ENCODE data around the gene TRAFD1.

TRAFD1 gene

GRCh38 chr12:112191201-112191600 lies 65.8 kb downstream of the TRAFD1 start:
- WGBS, 2 donors (ENCODE audit: extremely low coverage in 2 of 2, insufficient read length in 2 of 2, insufficient replicate concordance in 1 of 2), result no CpG with 5 or more reads among the region's 2 CpGs
- H3K36me3 ChIP-seq (replicated peaks in 1 of 2; ENCODE audit: control insufficient read depth in 2 of 2, insufficient read depth in 2 of 2, low read length in 2 of 2), result peaks cover 25 to 76% of the 10 kb centered on the region in 2 donors
- H3K27me3 ChIP-seq (ENCODE audit: control insufficient read depth in 3 of 3, insufficient read depth in 3 of 3, low read depth in 1 of 3, low read length in 3 of 3), result no peaks in the 10 kb centered on the region
- no peak overlapping the region for H3K14ac ChIP-seq (ENCODE audit: low read length)
- H3K4ac ChIP-seq (ENCODE audit: low read length), result no peak overlapping the region
- H2BK15ac ChIP-seq (ENCODE audit: low read length), result no peak overlapping the region
- H2BK12ac ChIP-seq (ENCODE audit: low read length), result no peak overlapping the region
- H2AFZ ChIP-seq (ENCODE audit: low read length), result no peak overlapping the region
- no peaks in the 10 kb centered on the region for H3K79me1 ChIP-seq (ENCODE audit: low read depth, low read length)
- DNase-seq (ENCODE audit: low spot score), result no peak
- H3K4me1 ChIP-seq (ENCODE audit: control insufficient read depth in 2 of 2, insufficient read depth in 1 of 2, low read depth in 1 of 2, low read length in 2 of 2), result no peaks in the 10 kb centered on the region
- H4K91ac ChIP-seq (ENCODE audit: low read depth, low read length, poor library complexity), result no peak overlapping the region
- H3K27ac ChIP-seq (replicated peaks; ENCODE audit: low read length), result no peak overlapping the region
- no peak overlapping the region for H2BK120ac ChIP-seq (ENCODE audit: low read depth, low read length)
- H3K9ac ChIP-seq (ENCODE audit: low read depth, low read length, poor library complexity), result no peak overlapping the region
- no peak overlapping the region for H3K23ac ChIP-seq (ENCODE audit: low read depth, low read length, poor library complexity)
- no peak overlapping the region for H3K18ac ChIP-seq (ENCODE audit: low read length)
- no peak overlapping the region for H4K8ac ChIP-seq (ENCODE audit: low read depth, low read length)
- no peaks in the 10 kb centered on the region for H3K9me3 ChIP-seq (replicated peaks in 1 of 2; ENCODE audit: control insufficient read depth in 2 of 2, insufficient read depth in 1 of 2, low read depth in 1 of 2, low read length in 2 of 2)
- no peak overlapping the region for H2BK5ac ChIP-seq (ENCODE audit: low read length)
- no peak overlapping the region for H2AK5ac ChIP-seq (ENCODE audit: low read depth, low read length)
- H3K4me3 ChIP-seq (ENCODE audit: low read length in 2 of 2), result no peak overlapping the region
- no peak overlapping the region for H3K4me2 ChIP-seq (ENCODE audit: insufficient read depth, low read length, poor library complexity, severe bottlenecking)

- H3K4me3 ChIP-seq (ENCODE audit: low read length in 2 of 2), result no peak overlapping the region
- no peaks in the 10 kb centered on the region for H3K79me1 ChIP-seq (ENCODE audit: low read depth, low read length)
- no peak overlapping the region for H3K23ac ChIP-seq (ENCODE audit: low read depth, low read length, poor library complexity)
- H2BK120ac ChIP-seq (ENCODE audit: low read depth, low read length), result no peak overlapping the region
- H2AK5ac ChIP-seq (ENCODE audit: low read depth, low read length), result no peak overlapping the region
- no peak overlapping the region for H2AFZ ChIP-seq (ENCODE audit: low read length)
- H2BK15ac ChIP-seq (ENCODE audit: low read length), result no peak overlapping the region
- no peak overlapping the region for H4K91ac ChIP-seq (ENCODE audit: low read depth, low read length, poor library complexity)
- no peak overlapping the region for H3K4ac ChIP-seq (ENCODE audit: low read length)
- no peaks in the 10 kb centered on the region for H3K9me3 ChIP-seq (replicated peaks in 1 of 2; ENCODE audit: control insufficient read depth in 2 of 2, insufficient read depth in 1 of 2, low read depth in 1 of 2, low read length in 2 of 2)
- H3K27me3 ChIP-seq (ENCODE audit: control insufficient read depth in 3 of 3, insufficient read depth in 3 of 3, low read depth in 1 of 3, low read length in 3 of 3), result no peaks in the 10 kb centered on the region
- H3K4me1 ChIP-seq (ENCODE audit: control insufficient read depth in 2 of 2, insufficient read depth in 1 of 2, low read depth in 1 of 2, low read length in 2 of 2), result no peaks in the 10 kb centered on the region
- H3K27ac ChIP-seq (replicated peaks; ENCODE audit: low read length), result no peak overlapping the region
- no peak overlapping the region for H4K8ac ChIP-seq (ENCODE audit: low read depth, low read length)
- no peak overlapping the region for H3K9ac ChIP-seq (ENCODE audit: low read depth, low read length, poor library complexity)
- no peak overlapping the region for H2BK12ac ChIP-seq (ENCODE audit: low read length)
- WGBS, 2 donors (ENCODE audit: extremely low coverage in 2 of 2, insufficient read length in 2 of 2, insufficient replicate concordance in 1 of 2), result no CpG with 5 or more reads among the region's 4 CpGs
- DNase-seq (ENCODE audit: low spot score), result no peak
- H3K36me3 ChIP-seq (replicated peaks in 1 of 2; ENCODE audit: control insufficient read depth in 2 of 2, insufficient read depth in 2 of 2, low read length in 2 of 2), result peaks cover 26 to 80% of the 10 kb centered on the region in 2 donors
- H3K18ac ChIP-seq (ENCODE audit: low read length), result no peak overlapping the region
- no peak overlapping the region for H2BK5ac ChIP-seq (ENCODE audit: low read length)
- no peak overlapping the region for H3K4me2 ChIP-seq (ENCODE audit: insufficient read depth, low read length, poor library complexity, severe bottlenecking)
- H3K14ac ChIP-seq (ENCODE audit: low read length), result no peak overlapping the region
These were observed 66.5 kb downstream of the TRAFD1 start for GRCh38 chr12:112191840-112192321.

GRCh38 chr12:112192475-112192874 lies 67.1 kb downstream of the TRAFD1 start:
- no peak overlapping the region for H2BK120ac ChIP-seq (ENCODE audit: low read depth, low read length)
- no peak overlapping the region for H3K14ac ChIP-seq (ENCODE audit: low read length)
- H3K9ac ChIP-seq (ENCODE audit: low read depth, low read length, poor library complexity), result no peak overlapping the region
- no peak overlapping the region for H3K4me3 ChIP-seq (ENCODE audit: low read length in 2 of 2)
- no peak overlapping the region for H3K23ac ChIP-seq (ENCODE audit: low read depth, low read length, poor library complexity)
- H2BK5ac ChIP-seq (ENCODE audit: low read length), result no peak overlapping the region
- H3K4me1 ChIP-seq (ENCODE audit: control insufficient read depth in 2 of 2, insufficient read depth in 1 of 2, low read depth in 1 of 2, low read length in 2 of 2), result no peaks in the 10 kb centered on the region
- no peaks in the 10 kb centered on the region for H3K79me1 ChIP-seq (ENCODE audit: low read depth, low read length)
- H2BK12ac ChIP-seq (ENCODE audit: low read length), result no peak overlapping the region
- H2AFZ ChIP-seq (ENCODE audit: low read length), result no peak overlapping the region
- no peak overlapping the region for H4K91ac ChIP-seq (ENCODE audit: low read depth, low read length, poor library complexity)
- no peak overlapping the region for H3K4ac ChIP-seq (ENCODE audit: low read length)
- H3K18ac ChIP-seq (ENCODE audit: low read length), result no peak overlapping the region
- no peak for DNase-seq (ENCODE audit: low spot score)
- H4K8ac ChIP-seq (ENCODE audit: low read depth, low read length), result no peak overlapping the region
- no peak overlapping the region for H2AK5ac ChIP-seq (ENCODE audit: low read depth, low read length)
- H2BK15ac ChIP-seq (ENCODE audit: low read length), result no peak overlapping the region
- no CpG with 5 or more reads among the region's 13 CpGs for WGBS, 2 donors (ENCODE audit: extremely low coverage in 2 of 2, insufficient read length in 2 of 2, insufficient replicate concordance in 1 of 2)
- H3K27me3 ChIP-seq (ENCODE audit: control insufficient read depth in 3 of 3, insufficient read depth in 3 of 3, low read depth in 1 of 3, low read length in 3 of 3), result no peaks in the 10 kb centered on the region
- H3K9me3 ChIP-seq (replicated peaks in 1 of 2; ENCODE audit: control insufficient read depth in 2 of 2, insufficient read depth in 1 of 2, low read depth in 1 of 2, low read length in 2 of 2), result no peaks in the 10 kb centered on the region
- H3K36me3 ChIP-seq (replicated peaks in 1 of 2; ENCODE audit: control insufficient read depth in 2 of 2, insufficient read depth in 2 of 2, low read length in 2 of 2), result peaks cover 26 to 82% of the 10 kb centered on the region in 2 donors
- H3K27ac ChIP-seq (replicated peaks; ENCODE audit: low read length), result no peak overlapping the region
- H3K4me2 ChIP-seq (ENCODE audit: insufficient read depth, low read length, poor library complexity, severe bottlenecking), result no peak overlapping the region

GRCh38 chr12:112194601-112195247 lies 69.4 kb downstream of the TRAFD1 start:
- Histone ChIP-seq H3K9ac (ENCODE audit: low read depth, low read length, poor library complexity) (no peak overlapping the region), H2BK12ac (ENCODE audit: low read length) (no peak overlapping the region), H3K27me3 (ENCODE audit: control insufficient read depth in 3 of 3, insufficient read depth in 3 of 3, low read depth in 1 of 3, low read length in 3 of 3) (no peaks in the 10 kb centered on the region), H4K91ac (ENCODE audit: low read depth, low read length, poor library complexity) (no peak overlapping the region), H3K36me3 (replicated peaks in 1 of 2; ENCODE audit: control insufficient read depth in 2 of 2, insufficient read depth in 2 of 2, low read length in 2 of 2) (peaks cover 30 to 90% of the 10 kb centered on the region in 2 donors), H2BK5ac (ENCODE audit: low read length) (no peak overlapping the region), H2BK120ac (ENCODE audit: low read depth, low read length) (no peak overlapping the region), H2AK5ac (ENCODE audit: low read depth, low read length) (no peak overlapping the region), H3K9me3 (replicated peaks in 1 of 2; ENCODE audit: control insufficient read depth in 2 of 2, insufficient read depth in 1 of 2, low read depth in 1 of 2, low read length in 2 of 2) (peaks cover 0 to 2% of the 10 kb centered on the region in 2 donors), H3K79me1 (ENCODE audit: low read depth, low read length) (no peaks in the 10 kb centered on the region), H3K23ac (ENCODE audit: low read depth, low read length, poor library complexity) (no peak overlapping the region), H3K4me2 (ENCODE audit: insufficient read depth, low read length, poor library complexity, severe bottlenecking) (no peak overlapping the region), H3K4me3 (ENCODE audit: low read length in 2 of 2) (no peak overlapping the region), H3K4me1 (ENCODE audit: control insufficient read depth in 2 of 2, insufficient read depth in 1 of 2, low read depth in 1 of 2, low read length in 2 of 2) (no peaks in the 10 kb centered on the region), H2BK15ac (ENCODE audit: low read length) (no peak overlapping the region), H3K18ac (ENCODE audit: low read length) (no peak overlapping the region), H3K14ac (ENCODE audit: low read length) (no peak overlapping the region), H4K8ac (ENCODE audit: low read depth, low read length) (no peak overlapping the region), H3K4ac (ENCODE audit: low read length) (no peak overlapping the region), H2AFZ (ENCODE audit: low read length) (no peak overlapping the region), H3K27ac (replicated peaks; ENCODE audit: low read length) (no peak overlapping the region)
- DNase-seq (ENCODE audit: low spot score), result no peak
- no CpG with 5 or more reads among the region's 20 CpGs for WGBS, 2 donors (ENCODE audit: extremely low coverage in 2 of 2, insufficient read length in 2 of 2, insufficient replicate concordance in 1 of 2)
